Tibial nerve (tissue), 4 donors: Measurements from ENCODE around the gene CLTCL1.

ENCODE experiments used
- EP300 ChIP-seq, 2 donors: sonication (generic); formaldehyde crosslinking; IDR thresholded peaks; one replicate each; pipeline ENCODE4 v1.6.1; 2017; ENCODE audit warnings: antibody characterized with exemption in 2 of 2, mild to moderate bottlenecking in 1 of 2
- POLR2A ChIP-seq, 2 donors: fragments of 450-650 bp; IDR thresholded peaks; one replicate each; pipeline ENCODE4 v1.6.1; 2017; ENCODE audit warnings: antibody characterized with exemption in 2 of 2, mild to moderate bottlenecking in 2 of 2, moderate library complexity in 2 of 2
- TF ChIP-seq, protein P1 (sequence below), 5 experiments: fragments of 200-600 bp in 3 of 5; fragments of 450-650 bp in 2 of 5; sonication (generic) in 3 of 5; IDR thresholded peaks; one replicate each; pipeline ENCODE4 v1.5.1; 2016 to 2019; ENCODE audit warnings: antibody characterized with exemption in 5 of 5, mild to moderate bottlenecking in 3 of 5, moderate library complexity in 2 of 5

DNA sequence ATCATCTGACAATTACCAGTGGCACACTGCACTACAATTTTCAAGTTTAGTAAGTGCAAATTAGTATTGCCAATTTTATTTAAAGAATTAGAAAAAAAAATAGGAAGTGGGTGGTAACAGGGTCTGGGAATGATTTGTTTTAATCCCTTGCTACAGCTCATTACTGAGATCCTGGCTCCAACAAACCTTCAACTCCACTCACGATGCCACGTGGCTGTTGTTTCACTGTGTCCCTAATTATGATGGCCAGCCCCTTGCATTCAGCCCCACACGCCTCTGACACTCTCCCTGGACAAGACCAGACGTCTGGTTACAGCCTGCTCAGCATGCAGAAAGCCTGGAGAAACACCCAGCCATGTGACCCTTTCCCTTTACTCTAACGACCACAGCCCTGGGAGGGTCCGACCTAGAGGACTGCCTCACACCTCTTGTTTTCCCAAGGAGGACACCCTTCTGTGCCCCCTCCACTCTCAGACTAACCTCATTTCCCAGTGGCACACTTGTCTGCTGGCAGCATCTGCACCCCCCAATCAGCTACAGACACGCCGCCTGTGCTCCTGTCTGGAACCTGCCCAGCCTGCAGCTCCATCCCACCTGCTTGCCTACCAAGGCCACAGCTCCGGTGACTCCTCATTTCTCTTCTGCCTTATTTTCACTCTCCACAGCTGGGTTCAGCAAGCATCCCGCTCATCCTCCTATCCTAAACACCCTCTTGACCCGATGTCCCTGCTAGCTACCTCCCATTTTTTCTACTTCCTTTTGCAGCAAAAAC is 94.5 kb downstream of the CLTCL1 start:
- TF ChIP-seq POLR2A (IDR thresholded peaks at IDR 0.05) (no peak), EP300 (IDR thresholded peaks at IDR 0.05) (no peak)
- TF ChIP-seq, protein P1, sequence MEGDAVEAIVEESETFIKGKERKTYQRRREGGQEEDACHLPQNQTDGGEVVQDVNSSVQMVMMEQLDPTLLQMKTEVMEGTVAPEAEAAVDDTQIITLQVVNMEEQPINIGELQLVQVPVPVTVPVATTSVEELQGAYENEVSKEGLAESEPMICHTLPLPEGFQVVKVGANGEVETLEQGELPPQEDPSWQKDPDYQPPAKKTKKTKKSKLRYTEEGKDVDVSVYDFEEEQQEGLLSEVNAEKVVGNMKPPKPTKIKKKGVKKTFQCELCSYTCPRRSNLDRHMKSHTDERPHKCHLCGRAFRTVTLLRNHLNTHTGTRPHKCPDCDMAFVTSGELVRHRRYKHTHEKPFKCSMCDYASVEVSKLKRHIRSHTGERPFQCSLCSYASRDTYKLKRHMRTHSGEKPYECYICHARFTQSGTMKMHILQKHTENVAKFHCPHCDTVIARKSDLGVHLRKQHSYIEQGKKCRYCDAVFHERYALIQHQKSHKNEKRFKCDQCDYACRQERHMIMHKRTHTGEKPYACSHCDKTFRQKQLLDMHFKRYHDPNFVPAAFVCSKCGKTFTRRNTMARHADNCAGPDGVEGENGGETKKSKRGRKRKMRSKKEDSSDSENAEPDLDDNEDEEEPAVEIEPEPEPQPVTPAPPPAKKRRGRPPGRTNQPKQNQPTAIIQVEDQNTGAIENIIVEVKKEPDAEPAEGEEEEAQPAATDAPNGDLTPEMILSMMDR (IDR thresholded peaks at IDR 0.05), result no peak
